ENCODE data around the gene STIMATE.

- TF ChIP-seq CTCF (IDR thresholded peaks at IDR 0.05; ENCODE audit: insufficient read depth, low read depth, low read length) (no peak), EZH2 (IDR thresholded peaks at IDR 0.05; ENCODE audit: insufficient read depth, low read length) (no peak)
These were observed 83.5 kb downstream of the STIMATE start for GRCh38 chr3:52813810-52814209.
